ENCODE results near the gene CDK2.

CDK2 gene

GRCh38 chr12:56014205-56014604 is 47.6 kb downstream of the CDK2 start:
- H3K27ac ChIP-seq, result no peak overlapping the region
- intact Hi-C loops (cut with DNase I; ENCODE audit: low total_unique reads), result no loop called here
- TF ChIP-seq CTCF (IDR thresholded peaks at IDR 0.05), result no peak
- no peaks in the 10 kb centered on the region for H3K4me1 ChIP-seq
- H3K27me3 ChIP-seq, result no peaks in the 10 kb centered on the region
- DNase-seq, result no peak
- H3K36me3 ChIP-seq, result peaks cover 5 to 28% (median 6%) of the 10 kb centered on the region in 3 donors
- no peaks in the 10 kb centered on the region for H3K9me3 ChIP-seq
- H3K4me3 ChIP-seq, result no peak overlapping the region

- Histone ChIP-seq H3K36me3 (peaks cover 6 to 31% (median 9%) of the 10 kb centered on the region in 3 donors), H3K4me3 (no peak overlapping the region), H3K4me1 (peaks cover 0 to 20% (median 11%) of the 10 kb centered on the region in 4 donors), H3K27me3 (no peaks in the 10 kb centered on the region), H3K27ac (no peak overlapping the region), H3K9me3 (no peaks in the 10 kb centered on the region)
- DNase-seq, result no peak
- no peak for TF ChIP-seq CTCF (IDR thresholded peaks at IDR 0.05)
- intact Hi-C loops (cut with DNase I; ENCODE audit: low total_unique reads), result no loop called here
These were observed 50.6 kb downstream of the CDK2 start for GRCh38 chr12:56017181-56017580.

DNA sequence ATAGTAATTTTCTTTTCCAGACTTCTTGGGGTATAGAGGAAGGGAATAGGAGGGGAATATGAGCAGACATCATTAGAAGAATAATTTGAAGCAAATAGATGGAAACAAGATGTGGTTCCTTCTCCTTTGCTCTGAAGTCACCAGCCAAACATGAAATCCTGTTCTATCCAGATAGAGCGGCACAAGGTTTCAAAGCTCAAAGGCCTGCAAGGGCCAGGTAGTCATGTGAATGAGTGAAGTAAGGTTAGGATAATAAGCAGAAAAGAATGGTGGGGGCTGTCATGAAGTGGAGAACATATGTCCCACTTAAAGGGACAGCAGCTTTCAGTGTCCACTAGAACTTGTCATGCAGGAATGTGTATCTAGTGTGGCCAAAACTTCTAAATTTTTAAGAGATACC is 51.7 kb downstream of the CDK2 start:
- intact Hi-C loops (cut with DNase I; ENCODE audit: low total_unique reads), result no loop called here
- no peak for TF ChIP-seq CTCF (IDR thresholded peaks at IDR 0.05)
- H3K36me3 ChIP-seq, result peaks cover 6 to 31% (median 9%) of the 10 kb centered on the region in 3 donors
- no peak overlapping the region for H3K27ac ChIP-seq
- H3K4me1 ChIP-seq, result peaks cover 0 to 20% (median 13%) of the 10 kb centered on the region in 4 donors
- H3K27me3 ChIP-seq, result no peaks in the 10 kb centered on the region
- no peak overlapping the region for H3K4me3 ChIP-seq
- H3K9me3 ChIP-seq, result no peaks in the 10 kb centered on the region
- no peak for DNase-seq

DNA sequence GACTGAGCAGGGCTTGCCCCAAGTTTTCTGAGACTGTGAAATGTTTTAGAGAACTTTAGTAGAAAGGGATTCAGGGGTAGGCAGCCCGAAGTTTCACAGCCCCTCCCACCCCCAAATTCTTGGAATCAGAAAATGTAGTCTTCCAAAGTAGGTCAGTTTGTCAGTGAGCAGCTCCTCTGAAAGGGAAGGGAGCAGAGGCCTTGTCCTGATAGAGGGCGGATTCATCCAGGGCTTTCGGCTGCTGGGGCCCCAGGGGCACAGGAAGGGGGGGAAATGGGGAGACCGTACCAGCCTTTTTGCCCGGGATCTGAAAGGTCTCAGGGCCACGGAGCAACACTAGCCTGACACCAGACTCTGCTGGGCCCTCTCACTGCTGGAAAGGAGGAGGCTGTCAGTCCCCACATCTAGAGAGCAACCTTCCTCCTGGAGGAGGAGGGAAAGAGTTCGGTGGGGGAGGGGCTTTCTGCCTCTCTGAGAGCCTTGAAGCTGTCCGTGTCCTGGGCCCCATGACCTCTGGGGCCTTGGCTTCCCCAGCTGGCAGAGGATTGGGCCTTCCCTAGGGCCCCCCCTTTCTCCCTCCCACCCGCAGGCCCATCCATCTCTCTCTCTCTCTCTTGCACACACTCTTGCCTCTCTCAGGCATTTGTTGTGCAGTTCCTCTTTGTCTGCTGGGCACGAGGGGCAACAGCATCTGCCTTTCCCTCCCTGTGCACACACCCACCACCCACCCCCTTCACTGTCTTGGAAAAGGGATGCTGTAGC is 54.0 kb downstream of the CDK2 start, which contains the start of gene IKZF4:
Gene IKZF4, plus strand, starts transcription at position 621 of the 762 bp plus-strand sequence. CDS start 451 bp downstream, outside the sequence.
- DNase-seq, result no peak
- no peaks in the 10 kb centered on the region for H3K9me3 ChIP-seq
- no peaks in the 10 kb centered on the region for H3K27me3 ChIP-seq
- intact Hi-C loops (cut with DNase I; ENCODE audit: low total_unique reads), result no loop called here
- H3K27ac ChIP-seq, result peak within 1 kb of the TSS; percentile 57 to 62
- peaks cover 0 to 20% (median 13%) of the 10 kb centered on the region in 4 donors for H3K4me1 ChIP-seq
- peaks cover 14 to 33% (median 16%) of the 10 kb centered on the region in 3 donors for H3K36me3 ChIP-seq
- TF ChIP-seq CTCF (IDR thresholded peaks at IDR 0.05), result no peak
- H3K4me3 ChIP-seq, result peak within 1 kb of the TSS; percentile 29 to 35

- Histone ChIP-seq H3K9me3 (no peaks in the 10 kb centered on the region), H3K4me3 (peak overlapping the region in 1 of 2 donors; percentile 35), H3K36me3 (peaks cover 14 to 41% (median 21%) of the 10 kb centered on the region in 3 donors), H3K4me1 (peaks cover 0 to 20% (median 13%) of the 10 kb centered on the region in 4 donors), H3K27me3 (no peaks in the 10 kb centered on the region), H3K27ac (no peak overlapping the region)
- intact Hi-C loops (cut with DNase I; ENCODE audit: low total_unique reads), result no loop called here
- DNase-seq, result no peak
- no peak for TF ChIP-seq CTCF (IDR thresholded peaks at IDR 0.05)
These were observed 55.4 kb downstream of the CDK2 start for GRCh38 chr12:56021889-56022497.

All from tibial artery (tissue), 4 donors.